Fibroblast of the aortic adventitia (primary cell): ENCODE measurements around the gene NOL4L. TPM values are rescaled to one million over a fixed set of nuclear protein-coding genes. Genes with fewer than 3 reads are reported as not detected.

Experiments used
- DNase-seq: peaks from one replicate; pipeline ENCODE4 v3.0.0-alpha.2; 2010; ENCODE audit warnings: low read depth
- H3K4me3 ChIP-seq: 2 replicates; pipeline ENCODE4 v1.5.1; 2011; ENCODE audit warnings: low read depth, mild to moderate bottlenecking, control low read depth, low read length, moderate library complexity
- total RNA-seq: library from RNA; depleted of rRNA; stranded (reverse); fragments of >200 nt; gene quantifications from 2 replicates; pipeline ENCODE4 v1.2.3, GENCODE V29; 2012; ENCODE audit warnings: low replicate concordance
- TF ChIP-seq, protein P1 (sequence below): IDR thresholded peaks from 2 replicates; pipeline ENCODE4 v1.5.1; 2011; ENCODE audit warnings: mild to moderate bottlenecking, low read length, control low read depth, inconsistent platforms; ENCODE audit not compliant: insufficient read depth

The NOL4L gene
- total RNA-seq, 1 donor: 4.5 TPM

DNA sequence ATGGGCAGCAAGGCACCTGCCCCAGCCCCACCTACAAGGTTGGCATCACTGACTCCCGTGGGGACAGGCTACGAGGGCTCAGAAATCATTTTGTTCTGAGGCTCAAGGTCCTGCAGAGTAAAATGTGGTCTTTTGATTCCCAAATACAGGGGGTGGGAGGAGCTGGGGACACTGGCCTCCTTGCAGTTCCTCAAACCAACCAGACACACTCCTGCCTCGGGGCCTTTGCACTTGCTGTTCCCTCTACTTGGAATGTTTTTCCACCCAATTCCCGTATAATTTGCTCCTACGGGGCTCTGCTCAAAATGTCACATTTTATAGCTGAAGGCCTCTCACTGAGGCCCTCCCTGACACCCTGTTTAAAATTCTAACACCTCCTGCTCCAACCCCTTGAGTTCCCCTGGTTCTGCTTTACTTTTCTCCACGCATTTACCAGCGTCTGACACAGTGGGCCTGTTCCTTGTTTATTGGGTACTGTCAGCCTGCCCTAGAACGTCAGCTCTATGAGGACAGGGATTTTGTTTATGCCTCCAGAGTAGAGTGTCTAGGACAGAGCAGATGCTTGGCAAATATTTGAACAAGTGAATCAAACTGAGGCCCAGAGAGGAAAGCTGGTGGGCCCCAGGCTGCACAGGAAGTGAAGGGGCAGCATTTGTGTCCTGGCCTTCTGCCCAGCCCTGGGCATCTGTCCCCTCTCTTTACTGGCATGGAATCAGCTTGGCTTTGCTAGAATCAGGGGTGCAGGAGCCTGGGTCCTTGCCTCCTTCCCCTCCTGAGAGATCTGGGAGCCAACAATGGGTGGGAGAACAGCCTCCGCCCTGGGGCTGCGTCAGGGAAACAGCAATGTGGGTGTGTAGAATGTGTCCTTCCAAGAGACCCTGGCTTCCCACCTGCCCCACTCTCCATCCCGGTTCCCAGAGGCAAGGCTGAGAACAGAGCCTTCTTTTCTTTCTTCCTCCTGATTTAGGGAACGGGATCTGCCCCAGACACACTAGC is 18.5 kb downstream of the NOL4L start:
- no peak for DNase-seq
- no peak overlapping the region for H3K4me3 ChIP-seq

DNA sequence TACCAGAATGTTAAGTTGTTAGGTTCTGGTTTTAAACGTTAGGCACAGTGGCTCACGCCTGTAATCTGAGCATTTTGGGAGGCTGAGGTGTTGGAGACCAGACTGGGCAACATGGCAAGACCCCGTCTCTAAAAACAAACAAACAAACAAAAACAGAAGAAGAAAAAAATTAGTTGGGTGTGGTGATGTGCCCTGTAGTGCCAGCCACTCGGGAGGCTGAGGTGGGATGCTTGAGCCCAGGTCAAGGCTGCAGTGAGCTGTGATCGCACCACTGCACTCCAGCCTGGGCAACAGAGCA is 19.4 kb downstream of the NOL4L start:
- DNase-seq: no peak
- H3K4me3 ChIP-seq: no peak overlapping the region
- TF ChIP-seq, protein P1, sequence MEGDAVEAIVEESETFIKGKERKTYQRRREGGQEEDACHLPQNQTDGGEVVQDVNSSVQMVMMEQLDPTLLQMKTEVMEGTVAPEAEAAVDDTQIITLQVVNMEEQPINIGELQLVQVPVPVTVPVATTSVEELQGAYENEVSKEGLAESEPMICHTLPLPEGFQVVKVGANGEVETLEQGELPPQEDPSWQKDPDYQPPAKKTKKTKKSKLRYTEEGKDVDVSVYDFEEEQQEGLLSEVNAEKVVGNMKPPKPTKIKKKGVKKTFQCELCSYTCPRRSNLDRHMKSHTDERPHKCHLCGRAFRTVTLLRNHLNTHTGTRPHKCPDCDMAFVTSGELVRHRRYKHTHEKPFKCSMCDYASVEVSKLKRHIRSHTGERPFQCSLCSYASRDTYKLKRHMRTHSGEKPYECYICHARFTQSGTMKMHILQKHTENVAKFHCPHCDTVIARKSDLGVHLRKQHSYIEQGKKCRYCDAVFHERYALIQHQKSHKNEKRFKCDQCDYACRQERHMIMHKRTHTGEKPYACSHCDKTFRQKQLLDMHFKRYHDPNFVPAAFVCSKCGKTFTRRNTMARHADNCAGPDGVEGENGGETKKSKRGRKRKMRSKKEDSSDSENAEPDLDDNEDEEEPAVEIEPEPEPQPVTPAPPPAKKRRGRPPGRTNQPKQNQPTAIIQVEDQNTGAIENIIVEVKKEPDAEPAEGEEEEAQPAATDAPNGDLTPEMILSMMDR: no peak

More for the DNA sequence above, 18.5 kb downstream of the NOL4L start:
- TF ChIP-seq, protein P1: no peak

DNA sequence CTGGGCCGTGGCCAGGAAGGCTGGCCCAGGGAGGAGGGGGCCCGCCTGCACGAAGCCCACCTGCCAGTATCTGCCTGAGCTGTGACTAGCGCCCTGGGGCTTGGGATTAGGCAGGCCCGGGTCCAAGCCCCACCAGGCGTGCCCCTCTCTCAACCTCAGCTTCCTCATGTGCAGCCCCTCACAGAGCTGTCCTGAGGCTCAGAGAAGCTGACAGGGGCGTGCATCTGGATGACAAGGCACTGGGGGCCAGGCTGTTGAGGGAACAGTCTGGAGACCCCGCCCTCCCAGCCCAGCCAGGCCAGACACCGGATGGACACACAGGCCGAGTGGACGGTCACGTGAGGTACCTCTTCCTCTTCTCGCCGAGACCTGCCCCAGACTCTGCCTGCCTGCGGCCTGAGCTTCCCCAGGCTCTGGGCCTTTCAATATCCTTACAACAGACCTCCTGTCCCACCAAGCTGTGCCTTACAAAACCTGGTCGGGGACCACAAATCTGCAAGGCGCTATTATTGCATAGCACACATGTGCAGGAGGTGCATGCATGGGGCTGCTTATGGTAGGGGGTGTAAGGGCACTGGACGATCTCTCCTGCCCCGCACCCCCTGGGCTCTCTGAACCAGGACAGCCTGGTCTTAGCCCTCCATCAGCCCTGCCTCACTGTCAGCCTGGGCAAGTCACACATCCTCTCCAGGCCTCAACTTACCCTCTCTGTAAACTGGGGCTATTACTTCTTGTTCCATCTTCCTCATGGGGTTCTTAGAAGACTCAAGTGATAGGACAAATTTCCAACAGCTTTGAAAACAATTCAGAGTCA is 20.0 kb downstream of the NOL4L start:
- TF ChIP-seq, protein P1: no peak
- no peak overlapping the region for H3K4me3 ChIP-seq

DNA sequence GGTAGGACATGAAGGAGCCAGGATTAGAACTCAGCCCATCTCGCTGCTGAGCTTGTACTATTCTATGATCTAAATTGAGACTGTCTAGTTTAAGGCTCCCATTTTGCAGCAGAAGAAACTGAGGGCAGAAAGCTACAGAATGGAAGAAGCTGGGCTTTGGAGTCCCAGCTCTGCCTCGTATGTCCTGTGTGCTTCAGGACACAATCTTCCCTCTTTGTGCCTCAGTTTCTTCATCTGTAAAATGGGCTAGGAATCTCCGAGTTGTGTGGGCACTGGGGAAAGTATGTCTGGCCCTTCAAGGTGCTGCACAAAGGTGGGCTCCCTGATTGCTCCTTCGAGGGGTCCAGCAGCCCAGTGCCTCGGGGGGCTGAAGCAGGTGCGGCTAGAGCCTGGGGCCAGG is 20.7 kb downstream of the NOL4L start:
- DNase-seq: no peak
- H3K4me3 ChIP-seq: no peak overlapping the region
- TF ChIP-seq, protein P1: no peak

More for the DNA sequence above, 20.0 kb downstream of the NOL4L start:
- DNase-seq: no peak

DNA sequence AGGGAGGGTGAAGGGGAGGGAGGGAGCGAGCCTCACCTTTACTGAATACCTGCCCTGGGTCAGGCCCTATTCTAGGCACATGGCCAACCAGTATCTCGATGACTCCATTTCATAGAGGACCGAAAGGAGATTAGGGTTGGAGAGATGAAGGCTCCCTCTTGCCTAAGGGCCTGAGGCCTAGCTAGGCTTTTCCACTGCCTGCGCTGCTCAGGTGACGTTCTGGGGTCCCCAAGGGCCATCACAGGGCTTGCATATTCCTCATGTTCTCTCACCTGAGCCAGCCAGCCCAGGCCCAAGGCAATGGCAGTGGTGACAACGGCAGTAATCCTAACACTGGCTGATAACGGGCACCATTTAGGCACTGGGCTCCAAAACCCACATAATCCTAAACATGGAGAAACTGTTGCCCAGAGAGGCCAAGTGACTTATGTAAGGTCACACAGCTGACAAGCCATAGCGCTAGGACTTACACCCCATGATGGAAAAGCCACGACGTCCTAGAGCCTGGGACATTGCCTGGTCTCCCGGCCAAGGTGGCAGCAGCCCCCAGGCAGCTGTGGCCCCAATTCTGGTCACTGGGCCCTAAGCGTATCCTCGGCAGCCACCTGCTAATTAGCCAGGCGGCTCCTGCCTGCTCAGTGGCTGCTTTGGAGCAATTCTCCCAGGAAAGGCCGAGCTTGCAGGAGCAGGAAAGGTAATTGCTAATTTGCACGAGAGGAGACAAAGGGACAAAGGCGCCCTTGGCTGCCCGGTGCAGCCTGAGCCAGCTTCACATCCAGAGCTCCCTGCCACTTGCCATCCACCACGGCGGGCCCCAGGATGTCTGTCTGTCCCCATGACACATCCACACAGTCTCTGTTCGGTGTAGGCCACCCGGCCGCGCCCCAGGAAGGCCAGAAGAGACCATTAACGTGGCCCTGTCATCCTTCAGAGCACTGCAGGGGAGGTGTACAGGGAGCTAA is 21.5 kb downstream of the NOL4L start:
- no peak overlapping the region for H3K4me3 ChIP-seq
- DNase-seq: no peak
- TF ChIP-seq, protein P1: no peak

DNA sequence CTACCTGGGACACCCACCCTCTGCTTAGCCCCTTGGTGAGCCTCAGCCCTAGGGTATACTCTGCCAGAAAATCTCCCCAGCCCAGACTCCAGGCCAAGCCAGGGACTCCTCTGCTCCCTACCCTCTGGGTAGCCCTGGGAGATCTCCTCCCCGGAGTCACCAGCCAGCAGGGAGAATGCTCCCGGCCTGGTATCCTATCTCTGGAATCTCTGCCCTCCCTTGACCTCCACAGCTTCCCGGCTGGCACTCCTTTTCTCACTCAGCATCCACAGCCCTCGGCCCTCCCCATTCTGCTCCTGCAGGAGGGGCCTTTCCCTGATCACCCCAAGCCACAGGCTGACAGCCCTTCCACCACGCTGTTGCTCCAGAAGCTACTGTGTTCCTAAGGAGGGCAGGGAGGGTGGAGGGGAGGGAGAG is 22.6 kb downstream of the NOL4L start:
- TF ChIP-seq, protein P1: no peak
- DNase-seq: no peak
- no peak overlapping the region for H3K4me3 ChIP-seq
